ENCODE data around the gene DTD2.

DNA sequence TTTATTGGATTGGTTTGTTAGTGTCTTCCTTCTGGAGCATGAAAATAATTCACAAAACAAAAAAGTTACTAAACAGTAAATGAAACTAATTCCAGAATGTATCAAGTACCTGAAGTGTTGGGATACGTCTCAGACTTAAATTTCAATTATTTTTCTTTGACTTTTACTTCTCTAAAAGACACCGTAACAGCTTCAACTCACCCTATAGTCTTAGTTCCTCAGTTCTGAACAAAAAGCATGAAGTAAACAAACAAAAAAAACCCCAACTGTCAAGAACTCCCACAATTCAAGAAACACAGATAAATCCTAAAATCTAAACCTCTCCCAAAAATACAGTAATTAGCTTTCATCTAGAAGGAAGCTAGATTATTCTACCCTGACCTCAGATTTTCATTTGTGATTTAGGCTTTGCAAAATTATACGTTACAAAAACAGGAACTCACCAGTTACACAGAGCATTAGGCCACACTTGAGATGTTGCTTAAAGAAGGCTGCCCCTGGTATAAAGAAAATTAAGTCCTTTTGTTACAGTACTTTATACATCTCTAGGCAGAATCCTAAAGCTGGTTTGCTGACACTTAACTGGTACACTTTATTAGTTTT, 47.2 kb downstream of the DTD2 start:
- TF ChIP-seq FOXK2 (IDR thresholded peaks at IDR 0.05) (no peak), SP1 (IDR thresholded peaks at IDR 0.05) (no peak), SUZ12 (IDR thresholded peaks at IDR 0.05) (no peak), ARNT (IDR thresholded peaks at IDR 0.05) (no peak), ELF4 (IDR thresholded peaks at IDR 0.05) (no peak), ZNF384 (IDR thresholded peaks at IDR 0.05) (no peak), CTBP1 (IDR thresholded peaks at IDR 0.05; ENCODE audit: borderline replicate concordance) (no peak), LEF1 (IDR thresholded peaks at IDR 0.05; ENCODE audit: borderline replicate concordance) (no peak), NFRKB (IDR thresholded peaks at IDR 0.05) (no peak), TARDBP (IDR thresholded peaks at IDR 0.05) (no peak)
- TF ChIP-seq, protein P1, sequence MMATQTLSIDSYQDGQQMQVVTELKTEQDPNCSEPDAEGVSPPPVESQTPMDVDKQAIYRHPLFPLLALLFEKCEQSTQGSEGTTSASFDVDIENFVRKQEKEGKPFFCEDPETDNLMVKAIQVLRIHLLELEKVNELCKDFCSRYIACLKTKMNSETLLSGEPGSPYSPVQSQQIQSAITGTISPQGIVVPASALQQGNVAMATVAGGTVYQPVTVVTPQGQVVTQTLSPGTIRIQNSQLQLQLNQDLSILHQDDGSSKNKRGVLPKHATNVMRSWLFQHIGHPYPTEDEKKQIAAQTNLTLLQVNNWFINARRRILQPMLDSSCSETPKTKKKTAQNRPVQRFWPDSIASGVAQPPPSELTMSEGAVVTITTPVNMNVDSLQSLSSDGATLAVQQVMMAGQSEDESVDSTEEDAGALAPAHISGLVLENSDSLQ (IDR thresholded peaks at IDR 0.05): no peak

Measured in HEK293T (cell line).